SK-N-SH (cell line): Measurements from ENCODE around the gene SMARCC1.

Experiments
- EP300 ChIP-seq, 2 experiments: IDR thresholded peaks; 2 replicates each; pipeline versions ENCODE4 v1.4.0 to v1.6.1; 2012; ENCODE audit warnings: borderline replicate concordance in 1 of 2, low read depth in 1 of 2, low read length in 1 of 2
- GABPA ChIP-seq: IDR thresholded peaks from 2 replicates; pipeline ENCODE4 v1.4.0; 2012; ENCODE audit warnings: low read depth, mild to moderate bottlenecking
- RCOR1 ChIP-seq: fragments of 150-350 bp; IDR thresholded peaks from 2 replicates; pipeline ENCODE4 v1.6.1; 2017; ENCODE audit warnings: antibody characterized with exemption, low read length

GRCh38 chr3:47577583-47578118 is 204.0 kb downstream of the SMARCC1 start:
- no peak for TF ChIP-seq RCOR1
- TF ChIP-seq EP300 (IDR thresholded peaks at IDR 0.05; ENCODE audit: borderline replicate concordance in 1 of 2, low read depth in 1 of 2, low read length in 1 of 2): no peak
- TF ChIP-seq GABPA: no peak
